Muscle layer of duodenum (tissue), 2 donors: ENCODE measurements around the gene L1CAM.

Experiments used
- H3K27ac ChIP-seq: one replicate; pipeline ENCODE4 v1.7.0; 2013; ENCODE audit warnings: mild to moderate bottlenecking, low read length
- H3K27me3 ChIP-seq: one replicate; pipeline ENCODE4 v1.7.0; 2013; ENCODE audit warnings: low read depth, mild to moderate bottlenecking, control low read depth, low read length
- H3K36me3 ChIP-seq, 2 donors: one replicate each; pipeline ENCODE4 v1.7.0; 2013; ENCODE audit warnings: low read length in 2 of 2, control low read depth in 1 of 2, mild to moderate bottlenecking in 1 of 2; ENCODE audit not compliant: insufficient read depth in 2 of 2, control insufficient read depth in 1 of 2
- H3K4me1 ChIP-seq, 2 donors: one replicate each; pipeline ENCODE4 v1.7.0; 2013; ENCODE audit warnings: low read length in 2 of 2, mild to moderate bottlenecking in 2 of 2, control low read depth in 1 of 2, moderate library complexity in 1 of 2; ENCODE audit not compliant: insufficient read depth in 2 of 2, control insufficient read depth in 1 of 2
- H3K4me3 ChIP-seq, 2 donors: one replicate each; pipeline ENCODE4 v1.7.0; 2013; ENCODE audit warnings: low read length in 2 of 2, low read depth in 1 of 2, mild to moderate bottlenecking in 1 of 2
- H3K9me3 ChIP-seq, 2 donors: one replicate each; pipeline ENCODE4 v1.7.0; 2013; ENCODE audit warnings: low read length in 2 of 2, control low read depth in 1 of 2, mild to moderate bottlenecking in 1 of 2; ENCODE audit not compliant: control insufficient read depth in 1 of 2
- donor health status: healthy.

The L1CAM gene

GRCh38 chrX:153928846-153929245 is 42.9 kb upstream of the L1CAM start:
- Histone ChIP-seq H3K9me3 (no peaks in the 10 kb centered on the region), H3K27me3 (no peaks in the 10 kb centered on the region), H3K36me3 (peaks cover 0 to 10% of the 10 kb centered on the region in 2 donors), H3K4me3 (no peak overlapping the region), H3K27ac (no peak overlapping the region), H3K4me1 (peaks cover 0 to 17% of the 10 kb centered on the region in 2 donors)

GRCh38 chrX:153927922-153928760 is 42.2 kb upstream of the L1CAM start:
- peak overlapping the region; percentile 59 to 75 for H3K4me3 ChIP-seq
- H3K4me1 ChIP-seq = peaks cover 0 to 19% of the 10 kb centered on the region in 2 donors
- no peaks in the 10 kb centered on the region for H3K27me3 ChIP-seq
- peaks cover 0 to 10% of the 10 kb centered on the region in 2 donors for H3K36me3 ChIP-seq
- H3K27ac ChIP-seq = peak overlapping the region; percentile 89
- no peaks in the 10 kb centered on the region for H3K9me3 ChIP-seq

GRCh38 chrX:153927672-153927921 is 41.6 kb upstream of the L1CAM start:
- no peaks in the 10 kb centered on the region for H3K27me3 ChIP-seq
- H3K36me3 ChIP-seq = peaks cover 0 to 10% of the 10 kb centered on the region in 2 donors
- peaks cover 0 to 24% of the 10 kb centered on the region in 2 donors for H3K4me1 ChIP-seq
- peak overlapping the region; percentile 89 for H3K27ac ChIP-seq
- H3K4me3 ChIP-seq = peak overlapping the region; percentile 59 to 75
- no peaks in the 10 kb centered on the region for H3K9me3 ChIP-seq

- no peaks in the 10 kb centered on the region for H3K27me3 ChIP-seq
- no peaks in the 10 kb centered on the region for H3K9me3 ChIP-seq
- H3K36me3 ChIP-seq = peaks cover 0 to 10% of the 10 kb centered on the region in 2 donors
- H3K27ac ChIP-seq = peak overlapping the region; percentile 89
- H3K4me3 ChIP-seq = peak overlapping the region; percentile 59 to 75
- peaks cover 0 to 27% of the 10 kb centered on the region in 2 donors for H3K4me1 ChIP-seq
Observed at GRCh38 chrX:153926858-153927671, 41.1 kb upstream of the L1CAM start.

GRCh38 chrX:153926552-153926857 is 40.5 kb upstream of the L1CAM start:
- H3K4me3 ChIP-seq = peak overlapping the region; percentile 59 to 75
- peaks cover 0 to 33% of the 10 kb centered on the region in 2 donors for H3K4me1 ChIP-seq
- H3K27me3 ChIP-seq = no peaks in the 10 kb centered on the region
- H3K9me3 ChIP-seq = no peaks in the 10 kb centered on the region
- H3K27ac ChIP-seq = peak overlapping the region; percentile 89
- peaks cover 0 to 7% of the 10 kb centered on the region in 2 donors for H3K36me3 ChIP-seq

- Histone ChIP-seq H3K9me3 (no peaks in the 10 kb centered on the region), H3K4me1 (peaks cover 0 to 38% of the 10 kb centered on the region in 2 donors), H3K27me3 (no peaks in the 10 kb centered on the region), H3K36me3 (peaks cover 0 to 6% of the 10 kb centered on the region in 2 donors), H3K4me3 (peak within 1 kb of the TSS; percentile 59 to 75), H3K27ac (peak within 1 kb of the TSS; percentile 89)
Observed at GRCh38 chrX:153925739-153926551, 40.0 kb upstream of the L1CAM start, which contains the start of gene ARHGAP4. TSS of gene ARHGAP4 (minus strand) at chrX:153926264. CDS start at chrX:153926202, 62 bp downstream.

GRCh38 chrX:153925387-153925738 is 39.4 kb upstream of the L1CAM start:
- no peak overlapping the region for H3K27ac ChIP-seq
- H3K4me1 ChIP-seq = peaks cover 0 to 38% of the 10 kb centered on the region in 2 donors
- no peaks in the 10 kb centered on the region for H3K27me3 ChIP-seq
- H3K4me3 ChIP-seq = peak overlapping the region; percentile 44
- peaks cover 0 to 2% of the 10 kb centered on the region in 2 donors for H3K36me3 ChIP-seq
- H3K9me3 ChIP-seq = no peaks in the 10 kb centered on the region

GRCh38 chrX:153924149-153924861 is 38.3 kb upstream of the L1CAM start:
- peak overlapping the region; percentile 8 to 44 for H3K4me3 ChIP-seq
- no peaks in the 10 kb centered on the region for H3K36me3 ChIP-seq
- no peaks in the 10 kb centered on the region for H3K9me3 ChIP-seq
- H3K4me1 ChIP-seq = peaks cover 0 to 38% of the 10 kb centered on the region in 2 donors
- peak overlapping the region; percentile 14 for H3K27ac ChIP-seq
- H3K27me3 ChIP-seq = no peaks in the 10 kb centered on the region

- no peaks in the 10 kb centered on the region for H3K36me3 ChIP-seq
- H3K4me1 ChIP-seq = peaks cover 0 to 33% of the 10 kb centered on the region in 2 donors
- no peaks in the 10 kb centered on the region for H3K9me3 ChIP-seq
- H3K27ac ChIP-seq = no peak overlapping the region
- H3K4me3 ChIP-seq = no peak overlapping the region
- no peaks in the 10 kb centered on the region for H3K27me3 ChIP-seq
Observed at GRCh38 chrX:153922932-153923857, 37.2 kb upstream of the L1CAM start.
